GM19452 (cell line): ENCODE measurements around the gene WDR31.

Experiments used
- ATAC-seq: cut with Tn5 transposase; IDR thresholded peaks from one replicate; pipeline ENCODE4 v1.9.1; 2021; ENCODE audit not compliant: unreplicated experiment

WDR31 gene

GRCh38 chr9:113341712-113342410 is 1.8 kb upstream of the WDR31 start:
- ATAC-seq: no peak

- no peak for ATAC-seq
These were observed 2.4 kb downstream of the WDR31 start for GRCh38 chr9:113337714-113338113.

- ATAC-seq: no peak
These were observed 8.3 kb downstream of the WDR31 start for GRCh38 chr9:113331780-113332179.

- ATAC-seq: no peak
These were observed 11.9 kb downstream of the WDR31 start for GRCh38 chr9:113328045-113328782.

DNA sequence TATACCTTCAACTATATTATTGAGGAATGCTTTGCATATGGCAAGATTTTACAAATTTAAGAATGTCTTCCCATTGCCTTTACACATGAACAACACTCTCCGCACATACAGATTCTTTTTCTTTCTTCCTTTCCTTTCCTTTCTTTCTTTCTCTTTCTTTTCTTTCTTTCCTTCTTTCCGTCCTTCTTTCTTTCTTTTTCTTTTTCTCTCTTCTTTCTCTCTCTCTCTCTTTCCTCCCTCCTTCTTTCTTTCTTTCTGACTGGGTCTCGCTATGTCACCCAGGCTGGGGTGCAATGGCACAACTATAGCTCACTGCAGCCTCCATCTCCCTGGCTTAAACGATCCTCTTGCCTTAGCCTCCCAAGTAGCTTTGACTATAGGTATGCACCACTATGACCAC is 13.8 kb downstream of the WDR31 start:
- ATAC-seq: no peak

DNA sequence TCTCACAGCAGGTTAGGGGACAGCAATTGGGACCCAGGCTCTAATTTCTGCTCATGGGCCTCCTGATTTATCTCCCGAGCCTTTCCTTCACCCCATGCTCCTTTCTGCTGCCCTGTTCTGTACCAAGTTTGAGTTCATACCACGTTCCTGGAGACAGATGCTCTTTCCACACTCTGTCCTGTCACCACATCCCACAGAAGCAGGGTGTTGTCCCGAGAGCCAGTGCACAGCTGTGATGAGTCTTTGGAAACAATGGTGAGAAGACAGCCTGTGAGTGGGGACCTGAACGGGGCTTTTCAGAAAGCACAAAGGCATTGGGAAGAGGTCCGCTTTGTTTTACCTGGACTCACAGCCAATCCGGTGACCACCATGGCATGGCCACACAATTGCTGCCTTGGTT is 17.4 kb downstream of the WDR31 start:
- no peak for ATAC-seq

DNA sequence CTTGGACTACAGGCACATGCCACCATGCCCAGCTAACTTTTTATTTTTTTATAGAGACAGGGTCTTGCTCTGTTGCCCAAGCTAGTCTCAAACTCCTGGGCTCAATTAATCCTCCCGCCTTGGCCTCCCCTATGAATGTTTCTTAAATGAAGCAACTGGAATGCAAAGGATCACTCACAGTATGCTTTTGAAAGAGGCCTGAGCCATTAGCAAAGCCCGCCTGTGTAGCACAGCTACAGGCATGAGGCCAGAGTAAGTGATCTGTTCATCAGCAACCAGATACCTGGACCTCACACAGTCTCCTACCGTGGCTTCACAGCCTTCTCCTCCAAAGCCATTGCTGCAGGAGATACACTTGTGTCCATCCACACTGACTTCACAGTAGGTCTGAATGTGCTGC is 20.0 kb downstream of the WDR31 start:
- ATAC-seq: no peak

DNA sequence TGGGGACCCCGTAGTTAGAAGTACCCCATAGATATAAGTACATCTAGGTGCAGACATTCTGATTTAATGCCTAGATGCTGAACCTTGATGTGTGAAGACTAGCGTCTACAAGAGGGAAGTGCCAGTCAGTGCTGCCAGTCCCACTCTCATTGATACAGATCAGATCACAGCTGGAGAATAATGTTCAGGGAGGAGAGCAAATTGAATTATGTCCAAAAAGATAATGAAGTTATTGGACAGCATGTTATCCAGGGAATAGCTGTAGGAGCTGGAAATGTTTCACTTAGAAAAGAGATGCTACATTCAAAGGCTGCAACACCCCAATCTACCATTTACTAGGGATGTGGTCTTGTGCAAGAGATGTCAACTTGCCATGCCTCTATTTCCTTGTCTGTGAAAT is 21.0 kb downstream of the WDR31 start:
- ATAC-seq: no peak

GRCh38 chr9:113317777-113318176 is 22.3 kb downstream of the WDR31 start:
- ATAC-seq: no peak

DNA sequence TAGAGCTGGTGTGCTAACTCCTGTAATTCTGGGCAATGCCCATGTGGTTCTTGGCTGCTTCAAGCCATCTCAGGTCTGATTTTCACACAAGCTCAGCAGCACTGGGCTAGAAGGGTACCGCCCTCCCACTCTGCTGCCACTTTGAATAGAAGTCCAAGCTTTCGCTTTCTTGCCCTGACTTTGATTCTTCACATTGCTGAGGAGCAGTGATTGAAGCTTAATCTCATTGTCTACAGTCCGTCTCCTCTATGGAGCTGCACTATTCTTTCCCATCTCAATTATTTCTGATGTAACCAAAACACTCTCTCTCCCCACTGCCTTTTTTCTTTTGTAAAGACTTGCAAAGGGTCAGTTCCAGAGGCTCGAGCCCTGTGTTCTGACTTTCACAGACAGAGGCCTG is 24.0 kb downstream of the WDR31 start:
- ATAC-seq: no peak

GRCh38 chr9:113315231-113315630 is 24.8 kb downstream of the WDR31 start:
- no peak for ATAC-seq

GRCh38 chr9:113313261-113313660 is 26.8 kb downstream of the WDR31 start:
- ATAC-seq: no peak

DNA sequence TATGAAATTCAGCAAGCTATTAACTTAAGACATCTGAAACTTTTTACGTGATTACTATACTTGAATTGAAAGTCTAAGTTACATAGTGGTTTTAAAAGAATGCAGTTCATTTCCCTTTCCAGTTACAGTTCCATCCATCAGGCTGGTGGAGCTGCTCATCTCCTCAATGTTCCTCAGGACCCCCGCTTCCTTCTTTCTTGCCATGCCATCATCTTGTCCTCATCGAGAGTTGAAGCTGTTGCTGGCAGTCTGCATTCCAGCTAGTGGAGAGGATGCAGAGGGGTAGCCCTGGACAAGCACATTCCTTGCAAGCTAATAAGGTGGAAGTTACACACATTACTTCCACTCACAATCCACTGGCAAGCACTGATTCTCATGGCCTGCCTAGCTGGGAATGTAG is 28.1 kb downstream of the WDR31 start:
- no peak for ATAC-seq

DNA sequence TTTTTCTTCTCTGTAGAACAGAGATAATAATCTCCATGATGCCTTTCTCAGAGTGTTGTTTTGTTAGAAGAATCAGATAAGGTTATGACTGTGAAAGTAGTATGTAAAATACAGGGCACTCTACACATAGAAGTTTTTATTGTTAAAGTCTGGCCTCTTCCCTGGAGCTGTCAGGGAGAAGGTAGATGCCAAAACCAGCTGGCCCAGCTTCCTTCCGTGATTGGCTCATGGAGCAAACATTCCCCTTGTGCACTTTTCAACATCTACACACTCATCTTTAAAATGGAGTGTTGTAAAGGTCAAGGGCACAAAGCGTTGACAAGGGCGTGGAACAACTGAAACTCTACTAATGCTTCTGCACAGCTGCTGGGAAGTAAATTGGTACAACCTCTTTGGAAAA is 29.5 kb downstream of the WDR31 start:
- ATAC-seq: no peak

- no peak for ATAC-seq
These were observed 30.8 kb downstream of the WDR31 start for GRCh38 chr9:113309204-113309813.

GRCh38 chr9:113307396-113307975 is 32.6 kb downstream of the WDR31 start:
- no peak for ATAC-seq

DNA sequence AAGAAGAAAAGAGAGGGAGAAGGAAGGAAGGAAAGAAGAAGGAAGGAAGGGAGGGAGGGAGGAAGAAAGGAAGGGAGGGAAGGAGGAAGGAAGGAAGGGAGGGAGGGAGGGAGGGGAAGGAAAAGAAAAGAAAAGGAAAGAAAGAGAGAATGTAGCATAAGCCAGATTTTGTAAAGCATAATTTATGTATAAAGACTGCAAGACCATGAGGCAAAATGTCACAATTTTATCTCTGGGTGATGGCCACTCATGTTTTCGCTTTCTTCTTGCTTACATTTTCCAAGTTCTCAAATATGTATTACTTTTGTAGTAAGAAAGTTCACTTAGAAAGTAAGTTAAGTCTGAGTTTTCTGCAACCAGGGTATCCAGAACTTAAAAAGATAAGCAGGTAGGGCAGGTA is 33.5 kb downstream of the WDR31 start:
- no peak for ATAC-seq

- no peak for ATAC-seq
These were observed 37.2 kb downstream of the WDR31 start, which contains the start of gene RNF183 for GRCh38 chr9:113302792-113303418. TSS of gene RNF183 (minus strand) at chr9:113303376. CDS start at chr9:113298184, 5,192 bp downstream.

GRCh38 chr9:113301548-113301947 is 38.5 kb downstream of the WDR31 start:
- ATAC-seq: no peak

GRCh38 chr9:113299800-113300292 is 40.2 kb downstream of the WDR31 start:
- ATAC-seq: no peak
